Psoas muscle (tissue), 8 donors: Measurements from ENCODE around the gene PIAS4. TPM values are rescaled to one million over a fixed set of nuclear protein-coding genes. Genes with fewer than 3 reads are reported as not detected.

Experiments used
- ATAC-seq, 4 donors: fragments of 200-7000 bp; cut with Tn5 transposase; one replicate each; pipeline ENCODE4 v1.9.1; 2020; ENCODE audit warnings: moderate library complexity in 3 of 4, mild to moderate bottlenecking in 2 of 4
- DNase-seq, 2 donors: peaks; one replicate each; pipeline ENCODE4 v3.0.0-alpha.2; 2020
- H3K27ac ChIP-seq: fragments of 200-600 bp; one replicate; pipeline ENCODE4 v1.8.0; 2022
- H3K27me3 ChIP-seq, 3 donors: fragments of 200-600 bp in 1 of 3; one replicate each; pipeline versions ENCODE4 v1.6.1 to v1.8.0; 2013 to 2022; ENCODE audit warnings: low read length in 2 of 3, mild to moderate bottlenecking in 2 of 3, moderate library complexity in 1 of 3; ENCODE audit not compliant: insufficient read depth in 3 of 3
- H3K36me3 ChIP-seq, 2 donors: fragments of 200-600 bp in 1 of 2; one replicate each; pipeline versions ENCODE4 v1.6.1 to v1.8.0; 2013 to 2022; ENCODE audit warnings: low read depth in 1 of 2, mild to moderate bottlenecking in 1 of 2, moderate library complexity in 1 of 2; ENCODE audit not compliant: insufficient read depth in 1 of 2
- H3K4me1 ChIP-seq: fragments of 200-600 bp; one replicate; pipeline ENCODE4 v1.8.0; 2022
- H3K4me3 ChIP-seq: fragments of 200-600 bp; one replicate; pipeline ENCODE4 v1.8.0; 2022; ENCODE audit warnings: mild to moderate bottlenecking
- H3K9me3 ChIP-seq: fragments of 200-600 bp; one replicate; pipeline ENCODE4 v1.8.0; 2022
- CTCF ChIP-seq: fragments of 200-600 bp; IDR thresholded peaks from one replicate; pipeline ENCODE4 v1.8.0; 2022; ENCODE audit warnings: antibody characterized with exemption
- WGBS, 3 donors: extraction: QIAGEN DNeasy Blood & Tissue Kit; methylation state at CpG; one replicate each; pipeline versions ENCODE4 v1.1.6 to v1.1.7; 2013; 5-methylcytosine and 5-hydroxymethylcytosine counted together
- intact Hi-C, 2 donors: fragments of 100-400 bp; cut with DNase I; formaldehyde crosslinking; loops; one replicate each; pipeline versions ENCODE4 v1.11.0 to v1.14.2; 2022
- polyA plus RNA-seq, 3 donors: library from polyadenylated mRNA; stranded (reverse); fragments of 200-250 nt; gene quantifications; one replicate each; pipeline ENCODE4 v1.2.3, GENCODE V29; 2013
- total RNA-seq, 4 donors: library from RNA; stranded (reverse); fragmentation: NEBNext Ultra II Directional in 2 of 4; extraction: Animal tissue kit (Norgen Biotek cat#: 25700) in 2 of 4; gene quantifications; one replicate each; pipeline versions ENCODE4 v1.2.1 to v1.2.4, GENCODE V29; 2021 to 2023
- donor health status: healthy with polysubstance abuse.
- donor health status: DM: no; HTN: no; CAD: no; lungs with moderate emphysema.
- donor health status: Bipolar disorder and iron deficiency.
- donor health status: healthy.
- donor health status: DM: yes; HTN: yes; CAD: no.
- donor health status: DM: no; HTN: no; CAD: no.
- donor health status: DM: no; HTN: no; CAD: no.
- donor health status: DM: yes; HTN: yes; CAD: no.

The PIAS4 gene
- total and polyA plus RNA-seq, 7 donors = 12.7 to 27.2 (median 15.1) TPM

- peaks cover 4 to 87% of the 10 kb centered on the region in 2 donors for H3K36me3 ChIP-seq
- TF ChIP-seq CTCF = no peak
- WGBS, 3 donors = 91 to 97% (median 92%) methylated on average over 6 of the region's 6 CpGs
- H3K27ac ChIP-seq = no peak overlapping the region
- no peaks in the 10 kb centered on the region for H3K9me3 ChIP-seq
- H3K4me3 ChIP-seq = no peak overlapping the region
- DNase-seq (no peak), ATAC-seq (no peak)
- no peaks in the 10 kb centered on the region for H3K27me3 ChIP-seq
- H3K4me1 ChIP-seq = no peaks in the 10 kb centered on the region
- intact Hi-C loops = no loop called here
These were observed 23.0 kb downstream of the PIAS4 start for GRCh38 chr19:4030552-4030951.

GRCh38 chr19:4030981-4031380 lies 23.4 kb downstream of the PIAS4 start:
- DNase-seq (no peak), ATAC-seq (no peak)
- intact Hi-C loops = no loop called here
- no peaks in the 10 kb centered on the region for H3K4me1 ChIP-seq
- peaks cover 4 to 87% of the 10 kb centered on the region in 2 donors for H3K36me3 ChIP-seq
- H3K27ac ChIP-seq = no peak overlapping the region
- no peak for TF ChIP-seq CTCF
- 79 to 82% (median 81%) methylated on average over 8 to 9 of the region's 9 CpGs for WGBS, 3 donors
- no peaks in the 10 kb centered on the region for H3K9me3 ChIP-seq
- H3K4me3 ChIP-seq = no peak overlapping the region
- H3K27me3 ChIP-seq = no peaks in the 10 kb centered on the region

GRCh38 chr19:4031420-4031819 lies 23.9 kb downstream of the PIAS4 start:
- intact Hi-C loops = no loop called here
- WGBS, 3 donors = 64 to 83% (median 73%) methylated on average over 10 to 11 of the region's 11 CpGs
- peaks cover 4 to 82% of the 10 kb centered on the region in 2 donors for H3K36me3 ChIP-seq
- no peaks in the 10 kb centered on the region for H3K9me3 ChIP-seq
- TF ChIP-seq CTCF = no peak
- no peaks in the 10 kb centered on the region for H3K27me3 ChIP-seq
- H3K27ac ChIP-seq = no peak overlapping the region
- no peak for ATAC-seq
- no peak for DNase-seq
- no peaks in the 10 kb centered on the region for H3K4me1 ChIP-seq
- no peak overlapping the region for H3K4me3 ChIP-seq

GRCh38 chr19:4032436-4032835 lies 24.9 kb downstream of the PIAS4 start:
- H3K4me3 ChIP-seq = no peak overlapping the region
- H3K27ac ChIP-seq = no peak overlapping the region
- ATAC-seq = no peak
- 72 to 83% (median 77%) methylated on average over 16 of the region's 16 CpGs for WGBS, 3 donors
- TF ChIP-seq CTCF = no peak
- intact Hi-C loops = no loop called here
- no peaks in the 10 kb centered on the region for H3K9me3 ChIP-seq
- H3K4me1 ChIP-seq = no peaks in the 10 kb centered on the region
- DNase-seq = no peak
- H3K27me3 ChIP-seq = no peaks in the 10 kb centered on the region
- peaks cover 4 to 84% of the 10 kb centered on the region in 2 donors for H3K36me3 ChIP-seq
